ENCODE results near the gene RRP7A.
"Not testable (repeated sequence)": the region's sequence is repeated elsewhere in the genome, so short reads cannot be mapped to it uniquely, and the experiment has no call there.

DNA sequence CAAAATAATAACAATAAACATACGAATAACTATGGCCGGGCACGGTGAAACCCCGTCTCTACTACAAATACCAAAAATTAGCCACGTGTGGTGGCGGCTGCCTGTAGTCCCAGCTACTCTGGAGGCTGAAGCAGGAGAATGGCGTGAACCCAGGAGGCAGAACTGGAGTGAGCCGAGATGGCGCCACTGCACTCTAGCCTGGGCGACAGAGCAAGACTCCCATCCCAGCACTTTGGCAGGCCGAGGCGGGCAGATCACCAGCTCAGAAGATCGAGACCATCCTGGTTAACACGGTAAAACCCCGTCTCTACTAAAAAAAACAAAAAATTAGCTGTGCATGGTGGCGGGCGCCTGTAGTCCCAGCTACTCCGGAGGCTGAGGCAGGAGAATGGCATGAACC lies 17.0 kb upstream of the RRP7A start:
- TF ChIP-seq, protein P1, sequence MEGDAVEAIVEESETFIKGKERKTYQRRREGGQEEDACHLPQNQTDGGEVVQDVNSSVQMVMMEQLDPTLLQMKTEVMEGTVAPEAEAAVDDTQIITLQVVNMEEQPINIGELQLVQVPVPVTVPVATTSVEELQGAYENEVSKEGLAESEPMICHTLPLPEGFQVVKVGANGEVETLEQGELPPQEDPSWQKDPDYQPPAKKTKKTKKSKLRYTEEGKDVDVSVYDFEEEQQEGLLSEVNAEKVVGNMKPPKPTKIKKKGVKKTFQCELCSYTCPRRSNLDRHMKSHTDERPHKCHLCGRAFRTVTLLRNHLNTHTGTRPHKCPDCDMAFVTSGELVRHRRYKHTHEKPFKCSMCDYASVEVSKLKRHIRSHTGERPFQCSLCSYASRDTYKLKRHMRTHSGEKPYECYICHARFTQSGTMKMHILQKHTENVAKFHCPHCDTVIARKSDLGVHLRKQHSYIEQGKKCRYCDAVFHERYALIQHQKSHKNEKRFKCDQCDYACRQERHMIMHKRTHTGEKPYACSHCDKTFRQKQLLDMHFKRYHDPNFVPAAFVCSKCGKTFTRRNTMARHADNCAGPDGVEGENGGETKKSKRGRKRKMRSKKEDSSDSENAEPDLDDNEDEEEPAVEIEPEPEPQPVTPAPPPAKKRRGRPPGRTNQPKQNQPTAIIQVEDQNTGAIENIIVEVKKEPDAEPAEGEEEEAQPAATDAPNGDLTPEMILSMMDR (IDR thresholded peaks at IDR 0.05) = not testable (repeated sequence)
- not testable (repeated sequence) for TF ChIP-seq EZH2 (IDR thresholded peaks at IDR 0.05; ENCODE audit: borderline replicate concordance, insufficient read depth, low read depth, low read length, poor library complexity, severe bottlenecking)

All from B cell (primary cell).